ENCODE measurements around the gene PCYT2. TPM values are rescaled to one million over a fixed set of nuclear protein-coding genes. Genes with fewer than 3 reads are reported as not detected.
A peak's percentile ranks its signal among the peaks of the same experiment; 100 is the strongest.

The PCYT2 gene
- total and polyA plus RNA-seq, 2 donors (not counting 1 experiment from before 2014, with no cell fraction given) = 33.4 to 34.9 TPM

DNA sequence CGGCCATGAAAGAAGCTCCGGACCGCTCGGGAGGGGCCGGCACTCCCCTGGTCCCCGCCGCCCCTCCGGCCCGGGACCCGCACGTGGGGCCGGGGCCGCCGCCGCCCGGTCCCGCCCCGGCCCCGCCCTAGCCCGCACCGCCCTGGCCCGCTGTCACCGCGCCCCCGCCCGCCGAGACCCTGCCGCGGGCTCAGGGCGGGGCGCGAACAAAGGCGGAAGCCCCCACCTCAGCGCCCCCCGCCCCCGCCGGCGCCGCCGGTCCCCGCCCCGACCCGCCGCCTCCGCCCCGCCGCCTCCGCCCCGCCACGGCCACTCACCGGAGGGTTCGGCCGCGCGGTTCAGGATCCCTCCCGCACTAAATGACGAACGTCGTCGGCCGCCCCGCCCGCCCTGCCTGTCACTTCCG, 40.2 kb downstream of the PCYT2 start, which contains the start of gene ARHGDIA:
ARHGDIA (minus strand) TSS at position 357 of the 406 bp plus-strand sequence. CDS start 1,407 bp downstream, outside the sequence.
- ATAC-seq (ENCODE audit: low read depth) = peak; percentile 62
- intact Hi-C loops (cut with micrococcal nuclease) = loop anchor here (1.0 to 2.0 kb wide), 6 partner anchors 11 to 152 kb away; partner anchors contain the start of genes ALYREF, ANAPC11, LRRC45 and MAFG
- CTCF ChIA-PET = interaction anchor here (1.7 to 2.0 kb wide), 2 partner anchors 10 to 38 kb away, joined by 4 to 7 read pairs; partner anchors contain the start of genes MCRIP1 and P4HB

More for the DNA sequence above, 40.2 kb downstream of the PCYT2 start, which contains the start of gene ARHGDIA:
- POLR2A ChIA-PET = interaction anchor here (1.0 to 2.5 kb wide), 2 partner anchors 10 to 38 kb away, joined by 7 to 15 read pairs; partner anchors contain the start of genes MCRIP1 and P4HB
- Mint-ChIP-seq H3K9me3 (ENCODE audit: insufficient read depth) (no peaks in the 10 kb centered on the region), H3K4me1 (peaks cover 33% of the 10 kb centered on the region), H3K27me3 (no peaks in the 10 kb centered on the region), H3K4me3 (peak within 1 kb of the TSS; percentile 89), H3K27ac (peak within 1 kb of the TSS; percentile 98)
- Histone ChIP-seq H3K9me3 (ENCODE audit: control extremely low read depth in 1 of 3, control insufficient read depth in 2 of 3, insufficient read depth in 1 of 3, low read length in 2 of 3) (no peaks in the 10 kb centered on the region), H2AFZ (ENCODE audit: insufficient read depth, low read depth, low read length, poor library complexity, severe bottlenecking) (peak within 1 kb of the TSS; percentile 98), H3K27ac (ENCODE audit: low read length in 2 of 2) (peak within 1 kb of the TSS; percentile 90 to 99), H3K27me3 (replicated peaks in 1 of 4; ENCODE audit: control extremely low read depth in 1 of 4, control insufficient read depth in 3 of 4, insufficient read depth in 4 of 4, low read length in 3 of 4) (no peaks in the 10 kb centered on the region), H3K79me2 (ENCODE audit: control insufficient read depth, insufficient read depth, low read length) (peaks cover 50% of the 10 kb centered on the region), H3K36me3 (replicated peaks in 1 of 2; ENCODE audit: control extremely low read depth in 1 of 2, control insufficient read depth in 1 of 2, extremely low read depth in 1 of 2, insufficient read depth in 2 of 2, low read length in 1 of 2) (peaks cover 1 to 25% of the 10 kb centered on the region in 2 experiments), H3K4me1 (ENCODE audit: control insufficient read depth in 2 of 2, insufficient read depth in 2 of 2, low read length in 2 of 2) (peaks cover 22 to 39% of the 10 kb centered on the region in 2 donors), H4K20me1 (ENCODE audit: control insufficient read depth, insufficient read depth, low read length, poor library complexity, severe bottlenecking) (peaks cover 47% of the 10 kb centered on the region), H3K9ac (ENCODE audit: low read length) (peak within 1 kb of the TSS; percentile 97), H3K4me3 (ENCODE audit: control extremely low read depth in 1 of 5, extremely low read depth in 1 of 5, insufficient read depth in 1 of 5, low read depth in 2 of 5, low read length in 4 of 5) (peak within 1 kb of the TSS; percentile 58 to 90 (median 84)), H3K4me2 (replicated peaks; ENCODE audit: low read depth, low read length, poor library complexity, severe bottlenecking) (peak within 1 kb of the TSS; percentile 99)
- DNase-seq = no peak
- no peak for TF ChIP-seq EZH2 (IDR thresholded peaks at IDR 0.05; ENCODE audit: borderline replicate concordance, insufficient read depth, low read depth, low read length, poor library complexity, severe bottlenecking)
- TF ChIP-seq, protein P1, sequence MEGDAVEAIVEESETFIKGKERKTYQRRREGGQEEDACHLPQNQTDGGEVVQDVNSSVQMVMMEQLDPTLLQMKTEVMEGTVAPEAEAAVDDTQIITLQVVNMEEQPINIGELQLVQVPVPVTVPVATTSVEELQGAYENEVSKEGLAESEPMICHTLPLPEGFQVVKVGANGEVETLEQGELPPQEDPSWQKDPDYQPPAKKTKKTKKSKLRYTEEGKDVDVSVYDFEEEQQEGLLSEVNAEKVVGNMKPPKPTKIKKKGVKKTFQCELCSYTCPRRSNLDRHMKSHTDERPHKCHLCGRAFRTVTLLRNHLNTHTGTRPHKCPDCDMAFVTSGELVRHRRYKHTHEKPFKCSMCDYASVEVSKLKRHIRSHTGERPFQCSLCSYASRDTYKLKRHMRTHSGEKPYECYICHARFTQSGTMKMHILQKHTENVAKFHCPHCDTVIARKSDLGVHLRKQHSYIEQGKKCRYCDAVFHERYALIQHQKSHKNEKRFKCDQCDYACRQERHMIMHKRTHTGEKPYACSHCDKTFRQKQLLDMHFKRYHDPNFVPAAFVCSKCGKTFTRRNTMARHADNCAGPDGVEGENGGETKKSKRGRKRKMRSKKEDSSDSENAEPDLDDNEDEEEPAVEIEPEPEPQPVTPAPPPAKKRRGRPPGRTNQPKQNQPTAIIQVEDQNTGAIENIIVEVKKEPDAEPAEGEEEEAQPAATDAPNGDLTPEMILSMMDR (IDR thresholded peaks at IDR 0.05) = no peak
- under 1% methylated on average over 54 of the region's 64 CpGs for WGBS (ENCODE audit: insufficient coverage)
